ENCODE results near the gene ZMPSTE24.

ZMPSTE24 gene

GRCh38 chr1:40226192-40226591 is 31.8 kb upstream of the ZMPSTE24 start:
- no peaks in the 10 kb centered on the region for H3K27me3 ChIP-seq (replicated peaks)
- no peak for DNase-seq
- no peak overlapping the region for H3K27ac ChIP-seq
- no peak overlapping the region for H3K4me3 ChIP-seq (ENCODE audit: low read depth, low read length)
- TF ChIP-seq CTCF (IDR thresholded peaks at IDR 0.05; ENCODE audit: low read depth, low read length, missing control alignments), result no peak
- in situ Hi-C loops (cut with HindIII; ENCODE audit: low pct_ligation_motif_present, low sequenced_read_pairs), result no loop called here
- no peaks in the 10 kb centered on the region for H3K36me3 ChIP-seq (replicated peaks)

GRCh38 chr1:40232444-40232843 is 25.6 kb upstream of the ZMPSTE24 start:
- no peak for TF ChIP-seq CTCF (IDR thresholded peaks at IDR 0.05; ENCODE audit: low read depth, low read length, missing control alignments)
- DNase-seq, result no peak

GRCh38 chr1:40239626-40240025 is 18.4 kb upstream of the ZMPSTE24 start:
- no peak for DNase-seq
- Histone ChIP-seq H3K4me3 (ENCODE audit: low read depth, low read length) (no peak overlapping the region), H3K36me3 (replicated peaks) (peaks cover 29% of the 10 kb centered on the region), H3K27ac (no peak overlapping the region), H3K27me3 (replicated peaks) (no peaks in the 10 kb centered on the region)
- in situ Hi-C loops (cut with HindIII; ENCODE audit: low pct_ligation_motif_present, low sequenced_read_pairs), result no loop called here
- TF ChIP-seq CTCF (IDR thresholded peaks at IDR 0.05; ENCODE audit: low read depth, low read length, missing control alignments), result no peak

More at GRCh38 chr1:40232444-40232843, 25.6 kb upstream of the ZMPSTE24 start:
- Histone ChIP-seq H3K27me3 (replicated peaks) (no peaks in the 10 kb centered on the region), H3K4me3 (ENCODE audit: low read depth, low read length) (no peak overlapping the region), H3K27ac (no peak overlapping the region), H3K36me3 (replicated peaks) (peaks cover 18% of the 10 kb centered on the region)
- in situ Hi-C loops (cut with HindIII; ENCODE audit: low pct_ligation_motif_present, low sequenced_read_pairs), result no loop called here

GRCh38 chr1:40240390-40240789 is 17.6 kb upstream of the ZMPSTE24 start:
- no peak overlapping the region for H3K4me3 ChIP-seq (ENCODE audit: low read depth, low read length)
- no peaks in the 10 kb centered on the region for H3K27me3 ChIP-seq (replicated peaks)
- no peak for TF ChIP-seq CTCF (IDR thresholded peaks at IDR 0.05; ENCODE audit: low read depth, low read length, missing control alignments)
- DNase-seq, result no peak
- H3K36me3 ChIP-seq (replicated peaks), result peaks cover 29% of the 10 kb centered on the region
- in situ Hi-C loops (cut with HindIII; ENCODE audit: low pct_ligation_motif_present, low sequenced_read_pairs), result no loop called here
- H3K27ac ChIP-seq, result no peak overlapping the region

GRCh38 chr1:40241362-40241761 is 16.7 kb upstream of the ZMPSTE24 start:
- in situ Hi-C loops (cut with HindIII; ENCODE audit: low pct_ligation_motif_present, low sequenced_read_pairs), result no loop called here
- H3K36me3 ChIP-seq (replicated peaks), result peaks cover 22% of the 10 kb centered on the region
- H3K27me3 ChIP-seq (replicated peaks), result no peaks in the 10 kb centered on the region
- TF ChIP-seq CTCF (IDR thresholded peaks at IDR 0.05; ENCODE audit: low read depth, low read length, missing control alignments), result no peak
- H3K4me3 ChIP-seq (ENCODE audit: low read depth, low read length), result no peak overlapping the region
- DNase-seq, result no peak
- H3K27ac ChIP-seq, result peak overlapping the region; percentile 81

GRCh38 chr1:40243351-40243750 is 14.7 kb upstream of the ZMPSTE24 start:
- no peak for DNase-seq

More at GRCh38 chr1:40243351-40243750, 14.7 kb upstream of the ZMPSTE24 start:
- Histone ChIP-seq H3K27ac (peak overlapping the region; percentile 35), H3K27me3 (replicated peaks) (no peaks in the 10 kb centered on the region), H3K4me3 (ENCODE audit: low read depth, low read length) (no peak overlapping the region), H3K36me3 (replicated peaks) (peaks cover 5% of the 10 kb centered on the region)
- in situ Hi-C loops (cut with HindIII; ENCODE audit: low pct_ligation_motif_present, low sequenced_read_pairs), result no loop called here
- TF ChIP-seq CTCF (IDR thresholded peaks at IDR 0.05; ENCODE audit: low read depth, low read length, missing control alignments), result no peak

All from brain microvascular endothelial cell (primary cell).